Measurements from ENCODE around the gene CARD14. TPM values are rescaled to one million over a fixed set of nuclear protein-coding genes. Genes with fewer than 3 reads are reported as not detected.

Gene CARD14
- polyA plus RNA-seq, 3 donors, result 0.11 to 0.27 (median 0.16) TPM

- Histone ChIP-seq H3K4me1 (ENCODE audit: control insufficient read depth in 1 of 2, insufficient read depth in 2 of 2, low read length in 2 of 2) (peaks cover 4 to 9% of the 10 kb centered on the region in 2 donors), H3K36me3 (replicated peaks in 1 of 2; ENCODE audit: control insufficient read depth in 1 of 2, insufficient read depth in 2 of 2, low read length in 2 of 2) (no peaks in the 10 kb centered on the region), H4K20me1 (ENCODE audit: insufficient read depth, low read length) (no peaks in the 10 kb centered on the region), H3K27me3 (ENCODE audit: control insufficient read depth in 2 of 2, insufficient read depth in 2 of 2, low read length in 2 of 2) (peaks cover 3 to 28% of the 10 kb centered on the region in 2 donors), H3K9me3 (replicated peaks in 1 of 2; ENCODE audit: control insufficient read depth in 1 of 2, insufficient read depth in 1 of 2, low read length in 2 of 2) (no peaks in the 10 kb centered on the region), H3K79me2 (ENCODE audit: insufficient read depth, low read length) (no peaks in the 10 kb centered on the region), H2AFZ (ENCODE audit: insufficient read depth, low read depth, low read length, poor library complexity, severe bottlenecking) (no peak overlapping the region), H3K27ac (ENCODE audit: low read depth in 1 of 2, low read length in 2 of 2) (no peak overlapping the region), H3K4me2 (replicated peaks; ENCODE audit: extremely low read depth, low read length, poor library complexity, severe bottlenecking) (no peak overlapping the region), H3K4me3 (replicated peaks in 1 of 3; ENCODE audit: low read depth in 2 of 3, low read length in 3 of 3) (no peak overlapping the region), H3K9ac (ENCODE audit: insufficient read depth, low read length, poor library complexity, severe bottlenecking) (no peak overlapping the region)
- 100% methylated on average over 3 of the region's 6 CpGs for WGBS (ENCODE audit: insufficient coverage)
- H3K36me3 Mint-ChIP-seq, result peaks cover 15 to 20% of the 10 kb centered on the region in 2 donors
- no peak overlapping the region for H3K27ac Mint-ChIP-seq
- peaks cover 0 to 5% (median 0%) of the 10 kb centered on the region in 7 donors for H3K9me3 Mint-ChIP-seq
- peaks cover 36 to 59% (median 39%) of the 10 kb centered on the region in 3 donors for H3K27me3 Mint-ChIP-seq (ENCODE audit: low read depth in 3 of 3)
- intact Hi-C loops (cut with micrococcal nuclease), result no loop called here
- no peak for TF ChIP-seq CTCF (IDR thresholded peaks at IDR 0.05)
- H3K4me1 Mint-ChIP-seq, result peaks cover 3% of the 10 kb centered on the region
- no peak for DNase-seq
- H3K4me3 Mint-ChIP-seq, result no peak overlapping the region
Observed at GRCh38 chr17:80225230-80225629, 55.4 kb downstream of the CARD14 start.

GRCh38 chr17:80227156-80227555, 57.3 kb downstream of the CARD14 start:
- no peak for DNase-seq
- no peak overlapping the region for H3K27ac Mint-ChIP-seq
- 89% methylated on average over 3 of the region's 4 CpGs for WGBS (ENCODE audit: insufficient coverage)

More at GRCh38 chr17:80227156-80227555, 57.3 kb downstream of the CARD14 start:
- Histone ChIP-seq H3K36me3 (replicated peaks in 1 of 2; ENCODE audit: control insufficient read depth in 1 of 2, insufficient read depth in 2 of 2, low read length in 2 of 2) (peaks cover 0 to 2% of the 10 kb centered on the region in 2 donors), H2AFZ (ENCODE audit: insufficient read depth, low read depth, low read length, poor library complexity, severe bottlenecking) (no peak overlapping the region), H3K9ac (ENCODE audit: insufficient read depth, low read length, poor library complexity, severe bottlenecking) (no peak overlapping the region), H3K9me3 (replicated peaks in 1 of 2; ENCODE audit: control insufficient read depth in 1 of 2, insufficient read depth in 1 of 2, low read length in 2 of 2) (peaks cover 2 to 7% of the 10 kb centered on the region in 2 donors), H3K27ac (ENCODE audit: low read depth in 1 of 2, low read length in 2 of 2) (no peak overlapping the region), H4K20me1 (ENCODE audit: insufficient read depth, low read length) (no peaks in the 10 kb centered on the region), H3K79me2 (ENCODE audit: insufficient read depth, low read length) (no peaks in the 10 kb centered on the region), H3K4me2 (replicated peaks; ENCODE audit: extremely low read depth, low read length, poor library complexity, severe bottlenecking) (no peak overlapping the region), H3K4me1 (ENCODE audit: control insufficient read depth in 1 of 2, insufficient read depth in 2 of 2, low read length in 2 of 2) (no peaks in the 10 kb centered on the region), H3K27me3 (ENCODE audit: control insufficient read depth in 2 of 2, insufficient read depth in 2 of 2, low read length in 2 of 2) (peaks cover 0 to 18% of the 10 kb centered on the region in 2 donors), H3K4me3 (replicated peaks in 1 of 3; ENCODE audit: low read depth in 2 of 3, low read length in 3 of 3) (no peak overlapping the region)
- intact Hi-C loops (cut with micrococcal nuclease), result no loop called here
- TF ChIP-seq CTCF (IDR thresholded peaks at IDR 0.05), result no peak
- Mint-ChIP-seq H3K36me3 (peaks cover 12 to 15% of the 10 kb centered on the region in 2 donors), H3K27me3 (ENCODE audit: low read depth in 3 of 3) (peaks cover 23 to 48% (median 31%) of the 10 kb centered on the region in 3 donors), H3K4me1 (no peaks in the 10 kb centered on the region), H3K4me3 (peak overlapping the region in 1 of 2 donors; percentile 7), H3K9me3 (peaks cover 5 to 16% (median 7%) of the 10 kb centered on the region in 7 donors)
